GM21619 (cell line): ENCODE measurements around the gene CAPN1.
"Not testable (repeated sequence)": the region's sequence is repeated elsewhere in the genome, so short reads cannot be mapped to it uniquely, and the experiment has no call there.

Source experiments
- ATAC-seq: cut with Tn5 transposase; IDR thresholded peaks from one replicate; pipeline ENCODE4 v1.9.1; 2021; ENCODE audit not compliant: unreplicated experiment

Gene CAPN1

GRCh38 chr11:65215441-65216076, 33.8 kb downstream of the CAPN1 start:
- ATAC-seq, result no peak

DNA sequence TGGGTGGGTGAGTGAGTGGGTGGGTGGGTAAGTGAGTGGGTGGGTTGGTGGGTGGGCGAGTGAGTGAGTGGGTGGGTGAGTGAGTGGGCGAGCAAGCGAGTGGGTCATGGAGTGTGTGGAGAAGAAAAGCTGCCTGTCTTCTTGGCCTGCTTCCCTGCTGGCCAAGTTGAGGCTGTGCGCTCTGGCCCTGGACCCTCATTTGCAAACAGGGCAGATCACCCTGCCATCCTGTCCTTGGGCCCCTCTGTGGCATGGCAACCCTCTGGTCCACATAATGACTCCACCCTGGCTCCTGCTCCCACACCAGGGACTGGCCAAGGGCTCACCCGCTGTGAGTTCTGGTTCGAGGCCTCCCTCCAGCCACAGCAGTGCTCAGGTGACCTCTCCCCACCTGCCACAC, 35.1 kb downstream of the CAPN1 start:
- ATAC-seq, result no peak

GRCh38 chr11:65217441-65218423, 36.0 kb downstream of the CAPN1 start:
- no peak for ATAC-seq

DNA sequence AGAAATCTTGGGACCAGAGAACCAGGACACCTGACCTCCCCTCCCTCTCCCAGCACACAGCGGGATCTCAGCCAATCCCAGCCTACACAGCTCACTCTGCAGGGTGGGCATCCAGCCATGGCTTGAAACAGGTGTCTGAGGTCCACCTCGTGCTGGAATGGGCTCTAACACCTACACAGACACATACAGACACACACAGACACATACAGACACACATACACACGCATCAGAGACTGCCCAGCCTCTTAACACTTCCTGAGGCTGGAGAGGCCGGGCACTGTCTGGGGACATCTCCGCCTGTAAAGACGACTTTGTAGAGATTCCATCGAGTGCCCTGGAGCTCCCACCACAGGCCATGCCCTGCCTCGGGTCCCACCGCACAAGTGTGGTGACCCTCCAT, 36.7 kb downstream of the CAPN1 start:
- ATAC-seq, result no peak

DNA sequence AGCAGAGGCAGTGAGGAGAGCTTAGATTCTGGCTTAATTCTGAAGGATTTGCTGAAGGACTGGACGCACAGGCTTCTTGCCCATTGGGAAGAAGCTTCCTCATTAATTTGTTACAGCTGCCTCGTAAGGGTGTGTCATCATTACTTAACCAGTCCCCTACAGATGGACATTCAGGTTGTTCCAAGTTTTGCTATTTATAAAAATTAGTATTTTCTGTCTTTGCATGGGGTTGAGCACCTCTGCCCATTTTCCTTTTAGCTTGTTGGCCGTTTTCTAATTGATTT, 38.1 kb downstream of the CAPN1 start:
- no peak for ATAC-seq

GRCh38 chr11:65221026-65221425, 39.3 kb downstream of the CAPN1 start:
- no peak for ATAC-seq

GRCh38 chr11:65223011-65223410, 41.3 kb downstream of the CAPN1 start:
- no peak for ATAC-seq

- ATAC-seq, result no peak
These were observed 43.2 kb downstream of the CAPN1 start for GRCh38 chr11:65224930-65225278.

DNA sequence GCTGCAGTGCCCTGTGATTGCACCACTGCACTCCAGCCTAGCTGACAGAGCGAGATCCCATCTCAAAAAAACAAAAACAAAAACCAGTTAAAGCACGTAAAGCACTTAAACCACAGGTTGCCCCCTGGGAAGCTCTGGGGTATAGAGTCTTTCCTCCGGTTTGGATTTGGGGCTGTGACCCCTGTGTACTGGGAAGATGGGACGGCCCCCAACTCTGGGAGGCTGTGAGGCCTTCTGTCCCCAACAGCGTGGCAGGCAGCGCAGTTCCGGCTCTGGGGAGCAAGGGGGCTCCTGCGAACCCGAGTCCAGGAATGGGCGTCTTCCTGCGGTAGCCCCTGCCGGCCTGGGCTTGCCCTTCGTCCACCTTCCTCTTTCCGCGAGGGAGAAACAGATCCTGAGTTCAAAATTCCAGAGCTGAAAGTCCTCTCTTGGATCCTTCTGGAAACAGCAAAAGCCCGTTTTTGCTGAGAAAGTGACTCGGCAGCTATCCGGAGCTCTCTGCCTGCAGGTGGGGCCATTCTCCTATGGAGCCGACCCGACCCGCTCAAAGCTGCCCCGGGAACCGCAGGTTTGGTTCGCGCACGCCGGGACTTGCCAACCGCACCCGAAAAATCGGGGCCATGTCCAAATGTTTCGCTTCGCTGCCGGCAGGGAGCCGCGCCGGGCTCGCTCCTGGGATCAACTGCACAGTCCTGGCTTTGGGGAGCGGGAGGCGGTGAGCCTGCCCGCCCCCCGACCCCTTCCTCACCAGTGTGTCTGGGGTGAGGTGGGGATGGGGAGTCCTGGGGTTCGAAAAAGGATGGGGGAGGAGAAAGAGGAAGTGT, 43.8 kb downstream of the CAPN1 start:
- ATAC-seq, result no peak

GRCh38 chr11:65226103-65226442, 44.3 kb downstream of the CAPN1 start:
- no peak for ATAC-seq

GRCh38 chr11:65227879-65228278, 46.2 kb downstream of the CAPN1 start:
- no peak for ATAC-seq

DNA sequence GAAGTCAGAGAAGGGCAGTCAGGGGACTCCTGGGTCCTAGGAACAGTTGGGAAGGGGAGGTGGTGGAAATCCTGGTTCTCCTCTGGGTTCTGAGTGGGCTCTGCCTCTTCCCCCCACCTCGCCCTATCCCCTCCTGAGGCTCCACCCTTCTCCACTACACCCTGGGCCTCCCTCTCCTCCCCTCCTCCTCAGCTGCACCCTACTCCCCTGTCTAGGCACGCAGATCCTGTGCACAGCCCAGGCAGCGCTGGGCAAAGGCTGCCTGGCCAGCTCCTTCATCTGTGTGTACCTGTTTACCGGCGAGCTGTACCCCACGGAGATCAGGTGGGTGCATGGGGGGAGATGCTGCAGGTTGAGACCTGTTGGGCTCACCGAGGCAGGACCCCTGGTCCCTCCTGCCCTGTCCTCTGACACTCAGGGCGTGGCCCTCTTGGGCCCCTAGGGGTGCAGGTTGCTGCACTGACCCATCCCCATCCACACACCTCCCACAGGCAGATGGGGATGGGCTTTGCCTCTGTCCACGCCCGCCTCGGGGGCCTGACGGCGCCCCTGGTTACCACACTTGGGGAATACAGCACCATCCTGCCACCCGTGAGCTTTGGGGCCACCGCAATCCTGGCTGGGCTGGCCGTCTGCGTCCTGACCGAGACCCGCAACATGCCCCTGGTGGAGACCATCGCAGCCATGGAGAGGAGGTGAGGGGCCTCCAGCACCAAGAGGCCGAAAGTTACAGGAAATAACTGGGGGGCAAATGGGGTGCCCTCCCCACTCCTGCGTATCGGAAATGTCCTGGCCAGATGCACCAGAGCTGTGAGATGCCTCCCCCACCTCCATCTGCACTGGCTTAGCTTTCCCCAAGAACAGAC, 54.7 kb downstream of the CAPN1 start:
- ATAC-seq, result no peak

DNA sequence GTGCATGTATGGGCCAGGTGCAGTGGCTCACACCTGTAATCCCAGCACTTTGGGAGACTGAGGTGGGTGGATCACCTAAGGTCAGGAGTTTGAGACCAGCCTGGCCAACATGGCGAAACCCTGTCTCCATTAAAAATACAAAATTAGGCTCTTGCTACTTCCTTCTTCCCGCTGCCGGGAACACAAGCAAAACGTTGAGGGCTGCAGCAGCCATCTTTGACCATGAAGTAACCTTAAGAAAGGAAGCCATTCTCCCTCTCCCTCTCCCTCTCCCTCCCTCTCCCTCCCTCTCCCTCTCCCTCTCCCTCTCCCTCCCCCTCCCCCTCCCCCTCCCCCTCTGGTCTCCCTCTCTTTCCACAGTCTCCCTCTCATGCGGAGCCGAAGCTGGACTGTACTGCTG, 56.6 kb downstream of the CAPN1 start:
- not testable (repeated sequence) for ATAC-seq

- ATAC-seq, result no peak
These were observed 59.4 kb downstream of the CAPN1 start for GRCh38 chr11:65241134-65241533.

- ATAC-seq, result no peak
These were observed 60.0 kb downstream of the CAPN1 start for GRCh38 chr11:65241692-65242091.

DNA sequence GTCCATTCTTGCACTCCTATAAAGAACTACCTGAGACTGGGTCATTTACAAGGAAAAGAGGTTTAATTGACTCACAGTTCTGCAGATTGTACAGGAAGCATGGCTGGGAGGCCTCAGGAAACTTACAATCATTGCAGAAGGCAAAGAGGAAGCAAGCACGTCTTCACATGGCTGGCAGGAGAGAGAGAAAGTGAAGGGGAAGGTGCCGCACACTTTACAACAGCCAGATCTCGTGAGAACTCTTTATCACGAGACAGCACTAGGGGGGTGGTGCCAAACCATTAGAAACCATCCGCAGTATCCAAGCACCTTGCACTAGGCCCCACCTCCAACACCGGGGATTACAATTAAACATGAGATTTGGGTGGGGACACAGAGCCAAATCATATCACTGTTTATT, 60.7 kb downstream of the CAPN1 start:
- no peak for ATAC-seq

DNA sequence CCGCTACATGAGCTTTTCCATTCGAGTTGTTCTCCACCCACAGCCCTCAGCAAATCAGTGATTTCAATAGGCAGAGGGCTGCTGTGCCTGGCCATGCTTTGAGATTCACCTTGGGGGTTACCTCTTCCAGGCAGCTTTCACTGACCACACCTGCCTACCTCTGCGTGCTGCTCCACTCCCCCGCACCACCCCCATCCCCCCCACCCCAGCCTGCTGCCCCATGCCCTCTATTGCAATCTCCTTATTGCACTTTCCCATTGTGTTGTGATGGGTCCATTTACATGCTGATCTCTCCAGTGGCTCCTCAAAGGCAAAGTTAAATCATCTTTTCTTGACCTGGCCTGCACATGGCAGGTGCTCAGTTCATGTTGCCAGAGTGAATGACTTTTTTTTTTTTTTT, 62.1 kb downstream of the CAPN1 start:
- ATAC-seq, result no peak

DNA sequence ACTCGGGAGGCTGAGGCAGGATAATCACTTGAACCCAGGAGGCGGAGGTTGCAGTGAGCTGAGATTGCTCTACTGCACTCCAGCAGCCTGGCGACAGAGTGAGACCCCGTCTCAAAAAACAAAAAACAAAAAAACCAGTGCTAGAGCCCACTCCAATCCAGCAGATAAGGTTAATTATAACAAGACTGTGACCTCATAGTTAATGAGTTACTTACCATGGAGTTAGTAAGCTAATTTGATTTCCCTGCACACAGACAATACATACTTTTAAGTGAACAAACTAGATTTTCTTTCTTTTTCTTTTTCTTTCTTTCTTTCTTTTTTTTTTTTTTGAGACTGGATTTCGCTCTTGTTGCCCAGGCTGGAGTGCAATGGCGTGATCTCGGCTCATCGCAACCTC, 63.3 kb downstream of the CAPN1 start:
- ATAC-seq, result not testable (repeated sequence)

- ATAC-seq, result no peak
These were observed 64.8 kb downstream of the CAPN1 start for GRCh38 chr11:65246506-65246905.

DNA sequence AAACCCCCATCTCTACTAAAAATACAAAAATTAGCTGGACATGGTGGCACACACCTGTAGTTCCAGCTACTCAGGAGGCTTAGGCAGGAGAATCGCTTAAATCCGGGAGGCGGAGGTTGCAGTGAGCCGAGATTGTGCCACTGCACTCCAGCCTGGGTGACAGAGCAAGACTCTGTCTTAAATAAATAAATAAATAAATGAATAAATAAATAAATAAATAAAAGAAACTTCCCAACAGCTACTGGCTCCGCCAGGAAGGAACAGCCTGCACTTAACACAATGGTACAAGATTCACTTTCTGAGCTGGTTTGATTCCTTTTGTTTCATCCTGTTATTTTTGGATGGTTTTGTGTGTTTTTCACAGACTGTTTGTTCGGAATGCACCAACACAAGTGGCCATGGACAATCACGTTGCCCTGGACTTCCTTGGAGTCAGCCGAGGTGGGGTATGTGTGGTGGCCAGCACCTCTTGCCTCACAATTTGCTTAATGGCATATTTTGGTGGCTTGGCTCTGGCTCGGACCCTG, 66.5 kb downstream of the CAPN1 start:
- ATAC-seq, result not testable (repeated sequence)

GRCh38 chr11:65251476-65251875, 69.7 kb downstream of the CAPN1 start:
- ATAC-seq, result no peak
